Testis (tissue), 3 donors: ENCODE data around the gene AFG1L. TPM values are rescaled to one million over a fixed set of nuclear protein-coding genes. Genes with fewer than 3 reads are reported as not detected.

ENCODE experiments used
- DNase-seq: peaks from one replicate; pipeline ENCODE4 v3.0.0-alpha.2; 2019
- H3K27ac ChIP-seq, 2 donors: fragments of 200-600 bp; sonication (generic); one replicate each; pipeline ENCODE4 v1.5.1; 2019
- H3K27me3 ChIP-seq: fragments of 200-600 bp; sonication (generic); one replicate; pipeline ENCODE4 v1.5.1; 2019
- H3K36me3 ChIP-seq: fragments of 200-600 bp; sonication (generic); one replicate; pipeline ENCODE4 v1.5.1; 2017; ENCODE audit warnings: low read depth; ENCODE audit errors: missing control alignments
- H3K4me1 ChIP-seq: fragments of 200-600 bp; sonication (generic); one replicate; pipeline ENCODE4 v1.5.1; 2019
- H3K4me3 ChIP-seq, 2 donors: fragments of 200-600 bp; sonication (generic); one replicate each; pipeline ENCODE4 v1.5.1; 2017 to 2019
- H3K9me3 ChIP-seq: fragments of 200-600 bp; sonication (generic); one replicate; pipeline ENCODE4 v1.5.1; 2017
- POLR2A ChIP-seq: fragments of 450-650 bp; IDR thresholded peaks from one replicate; pipeline ENCODE4 v1.6.1; 2017; ENCODE audit warnings: antibody characterized with exemption, mild to moderate bottlenecking, moderate library complexity
- WGBS, 2 donors: methylation state at CpG; one replicate each; pipeline ENCODE4 v1.1.5; 2018; 5-methylcytosine and 5-hydroxymethylcytosine counted together
- intact Hi-C: fragments of 100-400 bp; cut with DNase I; formaldehyde crosslinking; loops from one replicate; pipeline ENCODE4 v1.15.1; 2023; ENCODE audit warnings: low total_unique reads
- polyA plus RNA-seq: library from polyadenylated mRNA; stranded (reverse); fragments of 350-450 nt; fragmentation: Illumina TruSeq; extraction: RNeasy Lipid Tissue Mini Kit (QIAGEN cat#74804); gene quantifications from one replicate; pipeline ENCODE4 v1.2.3, GENCODE V29; 2014; ENCODE audit warnings: low read depth, low replicate concordance; ENCODE audit not compliant: insufficient read depth
- total RNA-seq, 2 donors: library from RNA; depleted of rRNA; stranded (reverse); fragments of >200 nt; gene quantifications; one replicate each; pipeline ENCODE4 v1.2.3, GENCODE V29; 2016
- TF ChIP-seq, protein P1 (sequence below), 3 experiments: fragments of 450-650 bp in 2 of 3; fragments of 200-600 bp in 1 of 3; sonication (generic) in 1 of 3; IDR thresholded peaks; one replicate each; pipeline ENCODE4 v1.5.1; 2016 to 2019; ENCODE audit warnings: antibody characterized with exemption in 3 of 3, mild to moderate bottlenecking in 2 of 3, moderate library complexity in 1 of 3

Gene AFG1L
- total and polyA plus RNA-seq, 3 donors from 2014 or later, result 9.2 to 43.0 (median 11.7) TPM

GRCh38 chr6:108476376-108476775 is 181.5 kb downstream of the AFG1L start:
- no peaks in the 10 kb centered on the region for H3K36me3 ChIP-seq
- 82 to 86% methylated on average over 2 of the region's 2 CpGs for WGBS, 2 donors
- no peak overlapping the region for H3K4me3 ChIP-seq
- no peaks in the 10 kb centered on the region for H3K4me1 ChIP-seq
- no peak for DNase-seq
- intact Hi-C loops, result no loop called here
- H3K9me3 ChIP-seq, result no peaks in the 10 kb centered on the region
- TF ChIP-seq, protein P1, sequence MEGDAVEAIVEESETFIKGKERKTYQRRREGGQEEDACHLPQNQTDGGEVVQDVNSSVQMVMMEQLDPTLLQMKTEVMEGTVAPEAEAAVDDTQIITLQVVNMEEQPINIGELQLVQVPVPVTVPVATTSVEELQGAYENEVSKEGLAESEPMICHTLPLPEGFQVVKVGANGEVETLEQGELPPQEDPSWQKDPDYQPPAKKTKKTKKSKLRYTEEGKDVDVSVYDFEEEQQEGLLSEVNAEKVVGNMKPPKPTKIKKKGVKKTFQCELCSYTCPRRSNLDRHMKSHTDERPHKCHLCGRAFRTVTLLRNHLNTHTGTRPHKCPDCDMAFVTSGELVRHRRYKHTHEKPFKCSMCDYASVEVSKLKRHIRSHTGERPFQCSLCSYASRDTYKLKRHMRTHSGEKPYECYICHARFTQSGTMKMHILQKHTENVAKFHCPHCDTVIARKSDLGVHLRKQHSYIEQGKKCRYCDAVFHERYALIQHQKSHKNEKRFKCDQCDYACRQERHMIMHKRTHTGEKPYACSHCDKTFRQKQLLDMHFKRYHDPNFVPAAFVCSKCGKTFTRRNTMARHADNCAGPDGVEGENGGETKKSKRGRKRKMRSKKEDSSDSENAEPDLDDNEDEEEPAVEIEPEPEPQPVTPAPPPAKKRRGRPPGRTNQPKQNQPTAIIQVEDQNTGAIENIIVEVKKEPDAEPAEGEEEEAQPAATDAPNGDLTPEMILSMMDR (IDR thresholded peaks at IDR 0.05), result no peak
- no peak for TF ChIP-seq POLR2A
- H3K27ac ChIP-seq, result no peak overlapping the region
- no peaks in the 10 kb centered on the region for H3K27me3 ChIP-seq

GRCh38 chr6:108476847-108477430 is 182.1 kb downstream of the AFG1L start:
- Histone ChIP-seq H3K27ac (no peak overlapping the region), H3K4me3 (no peak overlapping the region), H3K27me3 (no peaks in the 10 kb centered on the region), H3K9me3 (no peaks in the 10 kb centered on the region), H3K36me3 (no peaks in the 10 kb centered on the region), H3K4me1 (no peaks in the 10 kb centered on the region)
- WGBS, 2 donors, result 85 to 87% methylated on average over 8 of the region's 8 CpGs
- intact Hi-C loops, result no loop called here
- TF ChIP-seq, protein P1 (IDR thresholded peaks at IDR 0.05), result no peak
- TF ChIP-seq POLR2A, result no peak
- no peak for DNase-seq

DNA sequence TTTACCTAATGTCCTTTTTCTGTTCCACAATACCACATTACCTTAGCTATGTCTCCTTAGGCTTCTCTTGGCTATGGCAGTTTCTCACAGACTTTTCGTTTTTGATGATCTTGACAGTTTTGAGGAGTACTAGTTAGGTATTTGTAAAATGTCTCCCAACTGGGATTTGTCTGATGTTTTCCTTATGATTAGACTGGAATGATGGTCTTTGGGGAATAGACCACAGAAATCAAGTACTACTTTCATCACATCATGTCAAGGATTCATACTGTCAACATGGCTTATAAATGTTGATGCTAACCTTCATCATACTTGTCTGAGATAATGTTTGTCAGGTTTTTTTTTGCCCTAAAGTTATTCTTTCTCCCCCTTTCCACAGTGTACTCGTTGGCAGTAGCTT is 187.7 kb downstream of the AFG1L start:
- Histone ChIP-seq H3K4me1 (no peaks in the 10 kb centered on the region), H3K4me3 (no peak overlapping the region), H3K27me3 (no peaks in the 10 kb centered on the region), H3K36me3 (no peaks in the 10 kb centered on the region), H3K27ac (no peak overlapping the region), H3K9me3 (no peaks in the 10 kb centered on the region)
- WGBS, 2 donors, result 77 to 79% methylated on average over 2 of the region's 2 CpGs
- no peak for DNase-seq
- intact Hi-C loops, result no loop called here
- TF ChIP-seq POLR2A, result no peak
- TF ChIP-seq, protein P1 (IDR thresholded peaks at IDR 0.05), result no peak

GRCh38 chr6:108484016-108484415 is 189.2 kb downstream of the AFG1L start:
- 43 to 70% methylated on average over 1 of the region's 1 CpG for WGBS, 2 donors
- intact Hi-C loops, result no loop called here
- DNase-seq, result no peak

More at GRCh38 chr6:108484016-108484415, 189.2 kb downstream of the AFG1L start:
- H3K9me3 ChIP-seq, result no peaks in the 10 kb centered on the region
- no peaks in the 10 kb centered on the region for H3K27me3 ChIP-seq
- H3K4me3 ChIP-seq, result no peak overlapping the region
- no peak for TF ChIP-seq POLR2A
- TF ChIP-seq, protein P1 (IDR thresholded peaks at IDR 0.05), result no peak
- H3K27ac ChIP-seq, result no peak overlapping the region
- no peaks in the 10 kb centered on the region for H3K4me1 ChIP-seq
- no peaks in the 10 kb centered on the region for H3K36me3 ChIP-seq
